Neural crest cell (in vitro differentiated cells): ENCODE data around the gene ARF1. TPM values are rescaled to one million over a fixed set of nuclear protein-coding genes. Genes with fewer than 3 reads are reported as not detected.

Source experiments
- DNase-seq: peaks from one replicate; pipeline ENCODE4 v3.0.0; 2021; ENCODE audit warnings: low read depth, mixed read lengths, low spot score
- H3K27ac Mint-ChIP-seq: one replicate; pipeline ENCODE4 v1.8.0; 2021; ENCODE audit warnings: mild to moderate bottlenecking, mixed read lengths; ENCODE audit not compliant: unreplicated experiment
- H3K27me3 Mint-ChIP-seq: 2 replicates; pipeline ENCODE4 v1.8.0; 2021; ENCODE audit warnings: low read depth, mild to moderate bottlenecking, mixed read lengths
- H3K36me3 Mint-ChIP-seq: 2 replicates; pipeline ENCODE4 v1.8.0; 2021; ENCODE audit warnings: low read depth, mild to moderate bottlenecking, mixed read lengths
- H3K4me1 Mint-ChIP-seq: 2 replicates; pipeline ENCODE4 v1.8.0; 2021; ENCODE audit warnings: mixed read lengths
- H3K4me3 Mint-ChIP-seq: one replicate; pipeline ENCODE4 v1.8.0; 2021; ENCODE audit warnings: mild to moderate bottlenecking, mixed read lengths
- H3K9me3 Mint-ChIP-seq: 2 replicates; pipeline ENCODE4 v1.8.0; 2021; ENCODE audit warnings: mixed read lengths
- CTCF ChIP-seq: fragments of 200-600 bp; sonication (generic); conservative IDR thresholded peaks from 2 replicates; pipeline ENCODE4 v1.5.0; 2021; ENCODE audit warnings: antibody characterized with exemption, mild to moderate bottlenecking
- total RNA-seq: library from RNA; stranded (reverse); gene quantifications from 2 replicates; pipeline ENCODE4 v1.2.1, GENCODE V29; 2021

ARF1 gene
- total RNA-seq, 1 donor from 2014 or later, result 237 TPM

DNA sequence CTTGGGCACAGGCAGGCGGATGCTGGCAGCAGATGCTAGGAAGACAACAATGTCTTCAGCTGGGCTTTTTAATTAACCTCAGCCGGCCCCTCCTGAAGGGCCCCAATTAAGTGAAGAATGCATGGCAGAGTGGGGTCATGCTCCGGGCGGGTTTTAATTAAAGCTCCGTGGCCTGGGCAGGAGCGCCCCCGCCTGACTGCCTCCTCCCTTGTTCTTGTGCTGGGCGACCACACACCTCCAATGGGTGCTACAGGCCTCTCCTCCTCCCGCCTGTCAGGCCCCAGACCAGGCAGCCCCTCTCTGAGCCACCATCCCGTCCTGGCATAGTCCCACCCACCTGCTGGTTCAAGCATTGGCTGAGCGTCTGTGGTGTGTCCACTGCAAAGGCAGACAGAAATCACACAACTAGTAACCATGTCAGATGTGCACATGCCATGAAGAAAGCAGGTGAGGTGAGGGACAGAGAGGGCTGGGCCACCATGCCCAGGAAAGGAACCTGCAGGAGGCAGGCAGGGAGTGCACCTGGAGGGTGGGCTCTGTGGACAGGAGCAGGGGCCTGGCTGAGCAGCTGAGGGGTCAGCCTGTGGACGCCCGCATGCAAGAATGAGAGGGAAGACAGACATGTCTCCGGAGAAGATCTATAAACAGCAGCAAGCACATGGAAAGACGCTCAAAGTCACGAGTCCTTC is 8.5 kb upstream of the ARF1 start:
- no peak for TF ChIP-seq CTCF
- no peaks in the 10 kb centered on the region for H3K36me3 Mint-ChIP-seq
- H3K4me3 Mint-ChIP-seq, result no peak overlapping the region
- peaks cover 39% of the 10 kb centered on the region for H3K27me3 Mint-ChIP-seq
- no peak for DNase-seq
- H3K9me3 Mint-ChIP-seq, result no peaks in the 10 kb centered on the region
- H3K27ac Mint-ChIP-seq, result no peak overlapping the region
- H3K4me1 Mint-ChIP-seq, result no peaks in the 10 kb centered on the region

GRCh38 chr1:228074954-228075730 is 7.4 kb upstream of the ARF1 start:
- DNase-seq, result no peak
- peaks cover 33% of the 10 kb centered on the region for H3K27me3 Mint-ChIP-seq
- no peak overlapping the region for H3K4me3 Mint-ChIP-seq

GRCh38 chr1:228075801-228076271 is 6.7 kb upstream of the ARF1 start:
- Mint-ChIP-seq H3K27ac (no peak overlapping the region), H3K9me3 (no peaks in the 10 kb centered on the region), H3K4me3 (no peak overlapping the region), H3K36me3 (no peaks in the 10 kb centered on the region), H3K27me3 (peaks cover 26% of the 10 kb centered on the region), H3K4me1 (no peaks in the 10 kb centered on the region)
- TF ChIP-seq CTCF, result no peak
- no peak for DNase-seq

More at GRCh38 chr1:228074954-228075730, 7.4 kb upstream of the ARF1 start:
- no peaks in the 10 kb centered on the region for H3K36me3 Mint-ChIP-seq
- H3K4me1 Mint-ChIP-seq, result no peaks in the 10 kb centered on the region
- no peaks in the 10 kb centered on the region for H3K9me3 Mint-ChIP-seq
- H3K27ac Mint-ChIP-seq, result no peak overlapping the region
- TF ChIP-seq CTCF, result no peak

DNA sequence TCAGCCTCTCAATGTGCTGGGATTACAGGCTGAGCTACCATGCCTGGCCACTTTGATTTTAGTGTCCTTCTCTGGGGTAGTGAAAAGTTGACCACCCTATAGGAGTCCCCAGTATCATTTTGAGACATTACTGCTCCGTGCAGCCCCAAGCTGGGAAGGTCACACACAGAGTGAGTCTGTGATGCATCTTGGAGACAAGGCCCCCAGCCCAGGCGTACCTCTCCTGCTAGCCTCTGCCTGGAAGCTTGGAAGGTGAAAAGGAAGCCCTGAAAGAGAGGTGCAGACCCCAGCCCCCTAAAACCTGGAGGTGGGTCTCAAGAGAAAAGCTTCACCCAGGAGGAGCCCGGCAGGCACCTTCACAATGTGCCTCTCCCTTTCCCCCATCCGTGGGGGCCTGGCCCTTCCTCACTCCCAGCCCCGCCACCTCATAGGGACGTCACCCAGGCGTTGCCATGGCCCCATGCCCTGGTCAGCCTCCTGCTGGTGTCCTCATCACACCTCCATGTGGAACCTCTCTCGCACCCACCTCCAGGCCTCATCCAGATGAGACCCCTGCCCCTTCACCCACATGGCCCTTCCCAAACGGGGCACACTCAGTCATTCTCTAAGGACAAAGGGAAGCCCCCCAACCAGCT is 5.6 kb upstream of the ARF1 start:
- Mint-ChIP-seq H3K4me1 (peaks cover 8% of the 10 kb centered on the region), H3K27ac (no peak overlapping the region), H3K36me3 (no peaks in the 10 kb centered on the region), H3K9me3 (no peaks in the 10 kb centered on the region), H3K4me3 (no peak overlapping the region), H3K27me3 (peaks cover 15% of the 10 kb centered on the region)
- DNase-seq, result no peak
- TF ChIP-seq CTCF, result no peak

GRCh38 chr1:228077565-228078330 is 4.8 kb upstream of the ARF1 start:
- DNase-seq, result no peak
- Mint-ChIP-seq H3K36me3 (no peaks in the 10 kb centered on the region), H3K4me3 (peak overlapping the region; percentile 44), H3K9me3 (no peaks in the 10 kb centered on the region), H3K27me3 (peaks cover 10% of the 10 kb centered on the region), H3K4me1 (peaks cover 8% of the 10 kb centered on the region), H3K27ac (peak overlapping the region; percentile 50)
- TF ChIP-seq CTCF, result no peak
